AG10803 (cell line): ENCODE data around the gene SLC17A7.

ENCODE experiments used
- DNase-seq: peaks from one replicate; pipeline ENCODE4 v3.0.0; 2010; ENCODE audit warnings: low read depth
- H3K4me3 ChIP-seq: 2 replicates; pipeline ENCODE4 v1.5.1; 2011; ENCODE audit warnings: mild to moderate bottlenecking, low read length, control low read depth
- CTCF ChIP-seq: conservative IDR thresholded peaks from 2 replicates; pipeline ENCODE4 v1.5.1; 2011; ENCODE audit warnings: mild to moderate bottlenecking, low read length, control low read depth, inconsistent platforms

Gene SLC17A7

GRCh38 chr19:49442354-49442753 lies 1.0 kb upstream of the SLC17A7 start:
- H3K4me3 ChIP-seq = peak overlapping the region; percentile 77
- no peak for DNase-seq
- no peak for TF ChIP-seq CTCF

GRCh38 chr19:49441960-49442350 lies 628 bp upstream of the SLC17A7 start:
- H3K4me3 ChIP-seq = no peak overlapping the region; the same call in 1 of the 2 replicates
- TF ChIP-seq CTCF = no peak
- DNase-seq = no peak

- no peak overlapping the region for H3K4me3 ChIP-seq
- DNase-seq = no peak
- no peak for TF ChIP-seq CTCF
These were observed 703 bp downstream of the SLC17A7 start for GRCh38 chr19:49440439-49441209.

- TF ChIP-seq CTCF = no peak
- no peak for DNase-seq
- no peak overlapping the region for H3K4me3 ChIP-seq
These were observed 1.5 kb downstream of the SLC17A7 start for GRCh38 chr19:49439836-49440235.

GRCh38 chr19:49438261-49438660 lies 3.1 kb downstream of the SLC17A7 start:
- H3K4me3 ChIP-seq = no peak overlapping the region
- no peak for DNase-seq
- no peak for TF ChIP-seq CTCF

- no peak for DNase-seq
- H3K4me3 ChIP-seq = no peak overlapping the region
- no peak for TF ChIP-seq CTCF
These were observed 4.1 kb downstream of the SLC17A7 start for GRCh38 chr19:49437231-49437630.

GRCh38 chr19:49436381-49437017 lies 4.8 kb downstream of the SLC17A7 start:
- H3K4me3 ChIP-seq = no peak overlapping the region
- TF ChIP-seq CTCF = no peak
- no peak for DNase-seq
